ENCODE data around the gene PTPRG.

Gene PTPRG

GRCh38 chr3:61680617-61681016 is 119.2 kb downstream of the PTPRG start:
- in situ Hi-C loops (cut with HindIII; ENCODE audit: low pct_unique_long_range_greater_than_20kb, low sequenced_read_pairs): no loop called here
- no peak for DNase-seq (ENCODE audit: low read depth in 1 of 2, low spot score in 1 of 2)
- no peak for TF ChIP-seq JUND (IDR thresholded peaks at IDR 0.05; ENCODE audit: low read depth)

DNA sequence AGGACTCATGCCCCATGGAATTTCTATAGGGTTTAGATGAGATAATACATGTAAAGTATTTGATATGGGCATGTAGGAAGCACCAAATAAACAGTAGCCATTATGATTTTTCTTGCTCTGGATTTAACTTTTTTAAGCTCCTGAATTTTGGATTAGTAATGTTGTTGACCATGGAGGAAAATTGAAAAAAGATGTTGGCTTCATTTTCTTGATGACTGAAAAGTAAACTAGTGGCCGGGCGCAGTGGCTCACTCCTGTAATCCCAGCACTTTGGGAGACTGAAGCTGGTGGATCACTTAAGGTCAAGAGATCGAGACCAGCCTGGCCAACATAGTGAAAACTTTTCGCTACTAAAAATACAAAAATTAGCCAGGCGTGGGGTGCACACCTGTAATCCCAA is 120.3 kb downstream of the PTPRG start:
- no peak for DNase-seq (ENCODE audit: low read depth in 1 of 2, low spot score in 1 of 2)
- in situ Hi-C loops (cut with HindIII; ENCODE audit: low pct_unique_long_range_greater_than_20kb, low sequenced_read_pairs): no loop called here
- no peak for TF ChIP-seq JUND (IDR thresholded peaks at IDR 0.05; ENCODE audit: low read depth)

GRCh38 chr3:61682671-61683548 is 121.5 kb downstream of the PTPRG start:
- no peak for TF ChIP-seq JUND (IDR thresholded peaks at IDR 0.05; ENCODE audit: low read depth)
- in situ Hi-C loops (cut with HindIII; ENCODE audit: low pct_unique_long_range_greater_than_20kb, low sequenced_read_pairs): no loop called here
- DNase-seq (ENCODE audit: low read depth in 1 of 2, low spot score in 1 of 2): no peak

DNA sequence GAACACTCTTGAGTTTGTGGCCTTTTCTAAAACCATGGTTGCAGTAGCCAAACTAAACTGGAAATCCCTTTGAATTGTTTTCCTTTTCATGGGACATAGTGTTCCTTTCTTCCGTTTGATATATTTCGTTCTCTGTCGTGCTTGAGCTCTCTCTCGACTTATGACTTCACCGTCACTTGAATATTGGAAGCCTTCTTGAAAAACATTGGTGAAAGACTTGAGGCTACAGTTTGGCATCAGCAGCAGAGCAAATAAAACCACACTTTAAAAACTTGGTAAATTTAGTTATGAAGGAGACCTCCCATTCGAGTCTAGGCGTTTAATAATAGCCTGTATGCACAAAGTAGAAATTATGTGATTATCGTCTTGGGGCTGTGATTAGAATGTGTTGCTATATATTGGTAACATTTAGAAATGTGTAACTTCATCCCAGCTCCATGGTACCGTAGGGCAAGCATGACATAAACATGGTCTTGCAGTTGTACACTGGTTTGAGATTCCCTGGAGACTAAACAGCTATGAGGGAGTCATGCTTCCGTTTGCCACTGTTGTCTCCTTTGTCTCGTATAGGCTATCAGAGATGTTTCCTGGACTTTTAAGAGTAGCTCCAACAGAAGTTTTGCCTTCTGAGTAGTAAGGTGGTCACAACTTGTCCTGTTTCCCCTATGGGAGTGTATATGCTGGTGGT is 122.3 kb downstream of the PTPRG start:
- no peak for DNase-seq (ENCODE audit: low read depth in 1 of 2, low spot score in 1 of 2)
- no peak for TF ChIP-seq JUND (IDR thresholded peaks at IDR 0.05; ENCODE audit: low read depth)
- in situ Hi-C loops (cut with HindIII; ENCODE audit: low pct_unique_long_range_greater_than_20kb, low sequenced_read_pairs): no loop called here

- DNase-seq (ENCODE audit: low read depth in 1 of 2, low spot score in 1 of 2): no peak
- TF ChIP-seq JUND (IDR thresholded peaks at IDR 0.05; ENCODE audit: low read depth): no peak
- in situ Hi-C loops (cut with HindIII; ENCODE audit: low pct_unique_long_range_greater_than_20kb, low sequenced_read_pairs): no loop called here
Measured at GRCh38 chr3:61684386-61684785, 123.0 kb downstream of the PTPRG start.

DNA sequence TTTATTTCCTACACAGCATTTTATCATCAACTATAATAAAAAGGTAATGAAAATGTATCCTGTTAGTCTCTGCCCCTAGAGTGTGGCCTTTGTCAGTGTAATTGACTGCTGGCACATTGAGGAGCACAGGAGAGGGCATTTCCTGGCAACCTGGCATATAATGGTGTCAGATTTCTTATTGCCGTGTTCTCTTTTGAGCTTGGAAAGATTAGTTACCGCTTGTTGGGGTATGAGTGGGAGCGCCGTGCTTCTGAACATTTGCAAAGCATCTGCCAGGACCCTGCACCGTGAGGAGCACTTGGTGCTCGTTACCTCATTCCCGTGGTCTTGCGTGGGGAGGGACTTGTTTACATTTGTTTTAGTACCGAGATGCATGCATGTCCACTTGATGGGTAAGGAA is 124.4 kb downstream of the PTPRG start:
- no peak for DNase-seq (ENCODE audit: low read depth in 1 of 2, low spot score in 1 of 2)
- in situ Hi-C loops (cut with HindIII; ENCODE audit: low pct_unique_long_range_greater_than_20kb, low sequenced_read_pairs): no loop called here
- no peak for TF ChIP-seq JUND (IDR thresholded peaks at IDR 0.05; ENCODE audit: low read depth)

DNA sequence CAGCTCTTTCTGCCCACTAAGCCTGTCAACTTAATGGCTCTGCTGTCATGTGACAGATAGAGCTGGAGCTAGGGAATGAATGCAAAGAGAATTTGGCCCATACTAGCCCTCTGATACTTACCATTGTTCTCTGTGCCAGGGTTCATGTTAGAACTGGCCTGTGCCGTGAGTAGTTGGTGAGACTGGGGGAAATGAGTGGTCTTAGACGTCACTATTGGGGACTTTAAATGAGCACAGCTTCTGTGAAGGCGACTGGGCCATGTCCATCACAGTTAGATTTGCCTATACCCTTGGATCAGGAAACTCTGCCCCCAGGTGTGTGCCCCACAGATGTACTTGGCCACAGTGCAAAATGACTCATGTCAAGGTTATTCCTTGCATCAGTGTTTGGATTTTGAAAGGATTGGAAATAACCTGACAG is 124.9 kb downstream of the PTPRG start:
- TF ChIP-seq JUND (IDR thresholded peaks at IDR 0.05; ENCODE audit: low read depth): no peak
- no peak for DNase-seq (ENCODE audit: low read depth in 1 of 2, low spot score in 1 of 2)
- in situ Hi-C loops (cut with HindIII; ENCODE audit: low pct_unique_long_range_greater_than_20kb, low sequenced_read_pairs): no loop called here

GRCh38 chr3:61687206-61687605 is 125.8 kb downstream of the PTPRG start:
- TF ChIP-seq JUND (IDR thresholded peaks at IDR 0.05; ENCODE audit: low read depth): no peak
- in situ Hi-C loops (cut with HindIII; ENCODE audit: low pct_unique_long_range_greater_than_20kb, low sequenced_read_pairs): no loop called here
- no peak for DNase-seq (ENCODE audit: low read depth in 1 of 2, low spot score in 1 of 2)

GRCh38 chr3:61687663-61688306 is 126.4 kb downstream of the PTPRG start:
- in situ Hi-C loops (cut with HindIII; ENCODE audit: low pct_unique_long_range_greater_than_20kb, low sequenced_read_pairs): no loop called here
- no peak for TF ChIP-seq JUND (IDR thresholded peaks at IDR 0.05; ENCODE audit: low read depth)
- DNase-seq (ENCODE audit: low read depth in 1 of 2, low spot score in 1 of 2): no peak

DNA sequence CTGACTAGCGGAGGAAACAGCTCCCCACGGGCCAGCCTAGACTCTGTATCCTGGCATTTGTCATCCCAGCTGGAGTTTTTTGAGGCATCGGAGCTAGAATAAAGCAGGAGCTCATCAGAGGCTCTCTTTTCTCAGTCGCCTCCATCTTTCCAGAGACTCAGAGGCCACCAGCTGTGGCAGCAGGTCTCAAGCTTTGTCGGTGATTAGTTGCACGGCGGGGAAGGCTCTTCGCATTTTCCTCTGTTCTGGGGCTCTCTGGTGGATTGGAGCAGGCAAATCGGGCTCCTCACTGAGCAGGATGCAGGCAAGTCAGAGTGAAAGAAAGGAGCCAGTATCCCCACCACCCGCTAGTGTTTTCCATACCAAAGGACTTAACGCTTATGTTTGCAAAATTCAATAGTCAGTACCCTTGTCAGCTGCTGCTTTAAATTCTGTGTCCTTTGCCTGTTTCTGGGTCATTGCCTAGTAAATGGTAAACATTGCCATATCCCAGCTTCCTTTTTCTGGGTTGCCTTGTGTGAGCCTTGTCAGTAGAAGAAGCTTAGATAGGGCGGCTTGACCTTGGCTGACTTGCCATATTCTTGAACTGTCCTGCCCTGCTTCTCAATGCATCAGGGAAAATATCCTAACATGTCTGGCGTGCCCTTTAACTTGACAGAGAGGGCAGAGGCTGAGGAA is 127.1 kb downstream of the PTPRG start:
- no peak for TF ChIP-seq JUND (IDR thresholded peaks at IDR 0.05; ENCODE audit: low read depth)
- in situ Hi-C loops (cut with HindIII; ENCODE audit: low pct_unique_long_range_greater_than_20kb, low sequenced_read_pairs): no loop called here
- no peak for DNase-seq (ENCODE audit: low read depth in 1 of 2, low spot score in 1 of 2)

GRCh38 chr3:61690016-61690415 is 128.6 kb downstream of the PTPRG start:
- DNase-seq (ENCODE audit: low read depth in 1 of 2, low spot score in 1 of 2): no peak
- TF ChIP-seq JUND (IDR thresholded peaks at IDR 0.05; ENCODE audit: low read depth): no peak
- in situ Hi-C loops (cut with HindIII; ENCODE audit: low pct_unique_long_range_greater_than_20kb, low sequenced_read_pairs): no loop called here

- no peak for DNase-seq (ENCODE audit: low read depth in 1 of 2, low spot score in 1 of 2)
- in situ Hi-C loops (cut with HindIII; ENCODE audit: low pct_unique_long_range_greater_than_20kb, low sequenced_read_pairs): no loop called here
- no peak for TF ChIP-seq JUND (IDR thresholded peaks at IDR 0.05; ENCODE audit: low read depth)
Measured at GRCh38 chr3:61691466-61691865, 130.1 kb downstream of the PTPRG start.

Data from T47D (cell line).